OCI-LY1 (cell line): ENCODE measurements around the gene CMTM1.

Experiments
- EZH2 ChIP-seq: fragments of 200-600 bp; sonication (generic), shearing (Covaris generic); IDR thresholded peaks from 2 replicates; pipeline ENCODE4 v1.8.0; 2017; ENCODE audit warnings: borderline replicate concordance, mixed run types, mild to moderate bottlenecking, antibody characterized with exemption, low read length, moderate library complexity, mixed read lengths
- TF ChIP-seq, protein P1 (sequence below): fragments of 200-600 bp; sonication (generic), shearing (Covaris generic); IDR thresholded peaks from 2 replicates; pipeline ENCODE4 v1.5.1; 2017; ENCODE audit warnings: mild to moderate bottlenecking, antibody characterized with exemption, low read length, moderate library complexity, mixed read lengths

DNA sequence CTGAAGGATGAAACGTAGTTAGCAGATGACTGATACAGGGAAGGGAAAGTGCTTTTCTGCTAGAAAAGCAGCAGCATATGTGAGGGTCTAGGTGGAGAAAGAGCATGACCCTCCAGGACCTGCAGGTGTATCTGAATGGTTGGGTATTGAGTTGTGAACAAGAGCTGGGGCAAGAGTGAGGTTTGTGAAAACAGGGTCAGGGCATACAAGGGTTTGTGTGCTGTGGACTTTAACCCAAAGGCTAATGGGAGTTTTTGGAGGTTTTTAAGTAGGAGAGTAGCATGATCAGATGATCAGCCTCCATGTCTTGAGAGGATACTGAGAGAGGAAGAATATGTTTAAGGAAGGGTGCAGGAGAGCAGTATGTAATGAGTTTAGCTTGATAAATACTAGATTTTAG, 6.1 kb upstream of the CMTM1 start:
- TF ChIP-seq, protein P1, sequence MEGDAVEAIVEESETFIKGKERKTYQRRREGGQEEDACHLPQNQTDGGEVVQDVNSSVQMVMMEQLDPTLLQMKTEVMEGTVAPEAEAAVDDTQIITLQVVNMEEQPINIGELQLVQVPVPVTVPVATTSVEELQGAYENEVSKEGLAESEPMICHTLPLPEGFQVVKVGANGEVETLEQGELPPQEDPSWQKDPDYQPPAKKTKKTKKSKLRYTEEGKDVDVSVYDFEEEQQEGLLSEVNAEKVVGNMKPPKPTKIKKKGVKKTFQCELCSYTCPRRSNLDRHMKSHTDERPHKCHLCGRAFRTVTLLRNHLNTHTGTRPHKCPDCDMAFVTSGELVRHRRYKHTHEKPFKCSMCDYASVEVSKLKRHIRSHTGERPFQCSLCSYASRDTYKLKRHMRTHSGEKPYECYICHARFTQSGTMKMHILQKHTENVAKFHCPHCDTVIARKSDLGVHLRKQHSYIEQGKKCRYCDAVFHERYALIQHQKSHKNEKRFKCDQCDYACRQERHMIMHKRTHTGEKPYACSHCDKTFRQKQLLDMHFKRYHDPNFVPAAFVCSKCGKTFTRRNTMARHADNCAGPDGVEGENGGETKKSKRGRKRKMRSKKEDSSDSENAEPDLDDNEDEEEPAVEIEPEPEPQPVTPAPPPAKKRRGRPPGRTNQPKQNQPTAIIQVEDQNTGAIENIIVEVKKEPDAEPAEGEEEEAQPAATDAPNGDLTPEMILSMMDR = no peak
- TF ChIP-seq EZH2 = no peak
